Measurements from ENCODE around the gene FAM193B. TPM values are rescaled to one million over a fixed set of nuclear protein-coding genes. Genes with fewer than 3 reads are reported as not detected.
A peak's percentile ranks its signal among the peaks of the same experiment; 100 is the strongest.

FAM193B gene
- total RNA-seq, result 10 to 100 TPM; 70.7 to 75.4 TPM

DNA sequence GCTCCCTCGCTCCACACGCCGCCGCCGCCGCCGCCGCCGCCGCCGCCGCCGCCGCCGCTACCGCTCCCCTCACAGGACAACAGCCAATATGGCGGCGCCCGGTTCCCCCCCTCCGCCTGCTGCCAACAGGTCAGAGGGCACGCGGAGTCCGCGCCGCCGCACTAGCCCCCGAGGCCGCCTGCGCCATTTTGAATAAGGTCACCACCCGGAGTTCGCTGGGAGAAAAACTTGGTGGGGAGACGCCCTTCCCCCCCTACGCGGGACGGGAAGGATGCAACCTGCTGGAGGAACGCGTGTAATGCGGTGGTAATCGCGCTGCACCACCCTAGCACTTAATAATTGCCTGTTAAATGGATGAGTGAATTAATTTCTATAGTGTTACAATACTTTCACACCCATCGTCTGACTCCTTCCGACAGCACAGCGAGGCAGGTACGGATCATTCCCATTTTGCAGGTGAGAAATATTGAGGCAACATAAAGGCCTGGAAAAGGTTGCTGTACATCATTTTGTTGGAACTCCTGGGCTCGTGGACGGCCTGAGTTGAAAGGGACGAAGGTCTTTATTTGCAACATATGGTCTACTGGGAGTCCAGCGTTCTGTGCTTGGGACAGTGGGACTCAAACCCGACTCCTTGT is at the start of gene FAM193B:
Gene FAM193B (minus strand): TSS at position 90 of the 638 bp plus-strand sequence. CDS start 105 bp downstream, outside the sequence.
- ChIA-PET CTCF (no interaction called here), POLR2A (no interaction called here)
- Mint-ChIP-seq H3K4me3 (peak within 1 kb of the TSS; percentile 85), H3K36me3 (peaks cover 8% of the 10 kb centered on the region), H3K4me1 (ENCODE audit: low read depth) (peaks cover 35% of the 10 kb centered on the region), H3K9me3 (no peaks in the 10 kb centered on the region), H3K27me3 (no peaks in the 10 kb centered on the region), H3K27ac (peak within 1 kb of the TSS; percentile 51)
- intact Hi-C loops (cut with micrococcal nuclease), result loop anchor here (1.0 to 5.0 kb wide), 2 partner anchors 37 to 38 kb away; partner anchors contain the start of genes DDX41 and TMED9
- DNase-seq, result peak; percentile 98

DNA sequence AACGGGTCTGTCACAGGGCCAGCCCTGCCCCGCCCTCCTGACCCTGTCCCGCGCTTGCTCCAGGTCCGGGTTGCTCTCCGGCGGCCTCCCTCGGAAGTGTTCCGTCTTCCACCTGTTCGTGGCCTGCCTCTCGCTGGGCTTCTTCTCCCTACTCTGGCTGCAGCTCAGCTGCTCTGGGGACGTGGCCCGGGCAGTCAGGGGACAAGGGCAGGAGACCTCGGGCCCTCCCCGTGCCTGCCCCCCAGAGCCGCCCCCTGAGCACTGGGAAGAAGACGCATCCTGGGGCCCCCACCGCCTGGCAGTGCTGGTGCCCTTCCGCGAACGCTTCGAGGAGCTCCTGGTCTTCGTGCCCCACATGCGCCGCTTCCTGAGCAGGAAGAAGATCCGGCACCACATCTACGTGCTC is 49.8 kb upstream of the FAM193B start:
- Mint-ChIP-seq H3K9me3 (no peaks in the 10 kb centered on the region), H3K36me3 (no peaks in the 10 kb centered on the region), H3K27ac (no peak overlapping the region), H3K4me1 (ENCODE audit: low read depth) (peaks cover 20% of the 10 kb centered on the region), H3K27me3 (no peaks in the 10 kb centered on the region), H3K4me3 (no peak overlapping the region)
- ChIA-PET POLR2A (no interaction called here), CTCF (no interaction called here)
- intact Hi-C loops (cut with micrococcal nuclease), result no loop called here
- no peak for DNase-seq

DNA sequence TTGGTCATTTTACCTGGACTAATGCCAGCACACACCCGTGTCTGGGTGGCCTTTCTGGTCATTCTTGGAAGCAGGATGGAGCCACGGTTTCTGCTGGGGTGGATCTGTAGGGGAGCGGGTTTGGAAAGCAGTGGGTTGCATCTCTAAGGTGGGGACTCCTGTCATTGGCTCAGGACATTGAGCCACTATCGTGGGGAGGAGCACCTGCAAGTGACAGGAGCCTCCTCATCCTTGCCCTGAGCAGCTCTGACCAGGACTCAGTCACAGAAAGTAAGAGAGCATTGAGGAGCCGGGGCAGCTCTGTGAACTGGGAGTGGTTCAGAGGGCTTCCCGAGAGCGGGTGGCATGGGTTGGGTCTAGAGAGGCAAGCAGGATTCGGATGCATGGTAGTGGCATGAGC is 49.3 kb upstream of the FAM193B start:
- ChIA-PET POLR2A (interaction anchor here (1.0 kb wide), 1 partner anchor 11 kb away, joined by 7 read pairs; the partner anchor contains the start of gene TMED9), CTCF (no interaction called here)
- H3K36me3 Mint-ChIP-seq, result no peaks in the 10 kb centered on the region
- intact Hi-C loops (cut with micrococcal nuclease), result no loop called here
- H3K9me3 Mint-ChIP-seq, result no peaks in the 10 kb centered on the region
- no peak for DNase-seq
- peaks cover 24% of the 10 kb centered on the region for H3K4me1 Mint-ChIP-seq (ENCODE audit: low read depth)
- no peaks in the 10 kb centered on the region for H3K27me3 Mint-ChIP-seq
- H3K27ac Mint-ChIP-seq, result no peak overlapping the region
- no peak overlapping the region for H3K4me3 Mint-ChIP-seq

DNA sequence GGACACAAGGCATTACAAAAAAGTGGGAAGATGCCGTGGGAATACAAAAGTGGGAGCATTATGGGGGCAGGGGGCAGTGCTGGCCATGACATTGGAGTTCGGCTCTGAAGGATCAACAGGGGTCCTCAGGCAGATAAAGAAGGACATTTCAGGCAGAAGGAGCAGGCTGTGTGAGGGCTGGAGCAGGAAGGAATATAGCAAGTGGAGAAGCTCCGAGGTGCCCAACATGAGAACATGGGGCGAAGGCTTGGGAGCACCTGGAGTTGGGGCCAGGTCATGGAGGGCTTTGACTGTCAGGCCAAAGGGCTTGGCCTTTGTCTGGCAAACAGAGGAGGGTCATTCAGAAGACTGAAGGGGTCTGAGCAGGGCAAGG is 48.1 kb upstream of the FAM193B start:
- intact Hi-C loops (cut with micrococcal nuclease), result no loop called here
- Mint-ChIP-seq H3K36me3 (peaks cover 3% of the 10 kb centered on the region), H3K9me3 (no peaks in the 10 kb centered on the region), H3K27ac (no peak overlapping the region), H3K4me1 (ENCODE audit: low read depth) (peaks cover 31% of the 10 kb centered on the region), H3K4me3 (no peak overlapping the region), H3K27me3 (no peaks in the 10 kb centered on the region)
- ChIA-PET CTCF (no interaction called here), POLR2A (no interaction called here)
- no peak for DNase-seq

DNA sequence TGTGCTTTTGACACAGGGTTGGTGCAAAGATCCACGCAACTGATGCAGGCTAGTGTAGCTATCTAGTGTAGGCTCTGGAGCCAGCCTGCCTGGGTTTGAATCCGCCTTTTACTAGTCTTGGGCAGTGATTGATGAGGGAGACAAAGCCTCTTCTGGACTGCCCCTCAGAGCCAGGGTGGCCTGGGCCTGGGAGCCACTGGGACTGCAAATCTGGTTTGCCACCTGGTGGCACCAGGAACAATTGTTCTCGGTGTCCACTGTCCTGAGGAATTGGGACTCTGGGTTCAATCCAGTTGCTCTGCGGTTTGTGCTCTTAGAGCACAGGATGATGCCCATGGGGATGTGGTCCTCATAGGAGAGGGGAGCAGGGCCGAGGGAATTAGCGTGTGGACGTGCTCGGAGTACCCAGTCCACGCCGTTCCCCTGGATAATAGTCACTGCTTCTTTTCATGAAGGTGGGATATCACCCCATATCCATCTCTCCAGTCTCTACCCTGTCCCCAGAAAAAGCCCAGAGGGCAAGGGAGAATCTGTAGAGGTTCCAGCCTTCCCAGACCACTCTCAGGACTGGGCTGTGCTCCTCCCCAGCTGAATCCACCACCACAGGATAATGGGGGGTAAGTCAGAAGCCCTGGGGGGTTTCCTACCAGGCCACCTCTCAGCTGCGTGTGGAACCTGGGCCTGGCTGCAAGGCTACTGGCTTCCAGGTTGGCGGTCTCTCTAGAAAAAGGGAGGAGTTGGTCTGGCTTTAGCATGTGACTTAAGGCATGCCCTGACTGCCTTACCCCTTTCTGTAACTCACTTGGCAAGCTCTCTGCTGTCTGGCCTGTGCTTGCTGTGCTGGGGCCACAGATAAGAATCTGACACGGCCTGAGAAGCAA is 47.5 kb upstream of the FAM193B start:
- peaks cover 26% of the 10 kb centered on the region for H3K4me1 Mint-ChIP-seq (ENCODE audit: low read depth)
- no peak for DNase-seq
- CTCF ChIA-PET, result no interaction called here
- intact Hi-C loops (cut with micrococcal nuclease), result no loop called here
- H3K4me3 Mint-ChIP-seq, result peak overlapping the region; percentile 84
- H3K36me3 Mint-ChIP-seq, result peaks cover 4% of the 10 kb centered on the region
- H3K27me3 Mint-ChIP-seq, result no peaks in the 10 kb centered on the region
- no peaks in the 10 kb centered on the region for H3K9me3 Mint-ChIP-seq
- H3K27ac Mint-ChIP-seq, result no peak overlapping the region
- POLR2A ChIA-PET, result no interaction called here

DNA sequence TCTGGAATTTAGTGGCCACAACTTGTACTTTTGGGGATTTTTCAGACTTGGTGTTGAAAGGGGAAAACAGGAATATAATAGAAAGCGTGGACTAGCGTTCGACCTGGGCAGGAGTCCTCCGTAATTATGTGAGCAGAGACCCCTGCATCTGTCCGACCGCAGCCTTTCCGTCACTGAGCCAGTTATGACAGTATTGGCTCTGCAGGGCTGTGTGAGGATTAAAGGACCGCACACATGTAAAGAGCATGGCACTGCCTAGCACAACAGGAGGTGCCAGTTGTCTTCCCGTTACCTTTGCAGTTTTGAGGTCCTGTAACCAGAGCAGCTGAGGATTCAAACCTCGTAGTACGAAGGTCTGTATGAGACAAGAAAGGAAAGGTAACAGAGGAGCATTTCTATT is 46.8 kb upstream of the FAM193B start:
- peak overlapping the region; percentile 84 for H3K4me3 Mint-ChIP-seq
- intact Hi-C loops (cut with micrococcal nuclease), result no loop called here
- H3K27ac Mint-ChIP-seq, result peak overlapping the region; percentile 79
- peaks cover 27% of the 10 kb centered on the region for H3K4me1 Mint-ChIP-seq (ENCODE audit: low read depth)
- no peaks in the 10 kb centered on the region for H3K27me3 Mint-ChIP-seq
- DNase-seq, result no peak
- ChIA-PET CTCF (no interaction called here), POLR2A (no interaction called here)
- H3K36me3 Mint-ChIP-seq, result peaks cover 10% of the 10 kb centered on the region
- H3K9me3 Mint-ChIP-seq, result no peaks in the 10 kb centered on the region

DNA sequence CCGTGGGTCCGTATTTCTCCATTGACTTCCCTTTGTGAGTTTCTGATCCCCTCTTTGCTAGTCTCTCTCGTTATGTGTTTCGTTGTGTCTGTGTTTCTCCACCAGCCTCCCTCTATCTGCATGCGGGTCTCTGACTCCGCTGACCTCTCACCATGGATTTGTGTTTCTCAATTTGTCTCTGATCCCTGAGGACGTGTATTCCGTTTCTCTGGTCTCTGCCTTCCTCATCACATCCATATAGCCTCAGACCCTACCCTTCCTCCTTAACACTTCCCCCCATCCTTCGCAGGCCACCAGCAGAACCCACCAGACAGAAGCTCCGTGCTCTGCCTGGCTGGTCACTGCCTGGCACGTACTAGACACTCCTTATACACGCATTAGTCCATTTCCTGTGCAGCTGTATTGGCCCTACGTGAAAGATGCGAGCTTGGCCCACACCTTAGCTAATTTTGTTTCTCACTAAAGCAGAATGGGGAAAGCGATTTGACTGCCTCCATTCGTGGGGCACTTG is 46.2 kb upstream of the FAM193B start:
- ChIA-PET CTCF (no interaction called here), POLR2A (interaction anchor here (1.2 kb wide), 1 partner anchor 8 kb away, joined by 4 read pairs; no protein-coding TSS in a partner anchor)
- H3K27ac Mint-ChIP-seq, result peak overlapping the region; percentile 79
- peak; percentile 30 for DNase-seq
- no peaks in the 10 kb centered on the region for H3K27me3 Mint-ChIP-seq
- peak overlapping the region; percentile 84 for H3K4me3 Mint-ChIP-seq
- H3K9me3 Mint-ChIP-seq, result no peaks in the 10 kb centered on the region
- intact Hi-C loops (cut with micrococcal nuclease), result loop anchor here (1.0 kb wide), 1 partner anchor 8 kb away; the partner anchor contains the start of gene TMED9
- peaks cover 16% of the 10 kb centered on the region for H3K36me3 Mint-ChIP-seq
- peaks cover 27% of the 10 kb centered on the region for H3K4me1 Mint-ChIP-seq (ENCODE audit: low read depth)

DNA sequence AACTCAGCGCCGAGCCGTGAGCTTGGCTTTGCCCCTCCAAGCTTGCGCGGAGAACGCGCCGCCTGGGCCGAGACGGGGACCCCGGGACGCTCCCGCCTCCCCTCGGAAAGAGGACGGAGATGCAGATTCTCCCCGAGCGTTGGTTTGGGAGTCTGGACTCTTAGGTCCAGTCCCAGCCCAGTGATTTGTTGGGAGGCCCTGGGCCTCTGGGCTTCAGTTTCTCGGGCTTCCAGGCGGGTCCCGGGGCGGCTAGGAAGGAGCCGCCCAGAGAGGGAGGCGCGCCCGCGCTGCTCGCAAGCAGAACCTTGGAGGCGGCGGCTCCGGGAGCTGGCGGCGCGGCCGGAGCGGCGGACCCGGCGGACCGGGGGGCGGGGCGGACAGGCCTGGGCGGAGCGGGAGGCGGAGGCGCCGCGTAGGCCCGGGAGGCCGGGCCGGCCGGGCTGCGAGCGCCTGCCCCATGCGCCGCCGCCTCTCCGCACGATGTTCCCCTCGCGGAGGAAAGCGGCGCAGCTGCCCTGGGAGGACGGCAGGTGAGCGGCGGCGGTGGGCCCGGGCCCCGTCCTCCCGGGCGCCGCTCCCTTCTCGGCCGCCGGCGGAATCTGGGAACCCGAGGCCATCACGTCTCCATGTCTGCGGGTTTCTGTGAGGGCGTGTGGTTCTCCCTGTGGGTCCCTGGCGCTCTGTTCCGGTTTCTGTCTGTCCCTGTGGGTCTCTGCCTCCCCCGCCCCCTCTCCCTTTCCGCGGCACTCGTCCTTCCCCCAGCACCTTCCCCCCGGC is 45.6 kb upstream of the FAM193B start, which contains the start of gene B4GALT7:
Gene B4GALT7 (plus strand): TSS at position 402 of the 777 bp plus-strand sequence. CDS start 79 bp downstream, at position 481.
- intact Hi-C loops (cut with micrococcal nuclease), result loop anchor here (1.0 to 10.0 kb wide), 2 partner anchors 8 to 85 kb away; partner anchors contain the start of genes DDX41 and TMED9
- Mint-ChIP-seq H3K27ac (peak within 1 kb of the TSS; percentile 79), H3K36me3 (peaks cover 20% of the 10 kb centered on the region), H3K4me3 (peak within 1 kb of the TSS; percentile 84), H3K4me1 (ENCODE audit: low read depth) (peaks cover 27% of the 10 kb centered on the region), H3K27me3 (no peaks in the 10 kb centered on the region), H3K9me3 (no peaks in the 10 kb centered on the region)
- peak; percentile 87 for DNase-seq
- POLR2A ChIA-PET, result interaction anchor here (0.7 to 1.2 kb wide), 3 partner anchors 9 to 248 kb away, joined by 3 to 4 read pairs (median 3); partner anchors contain the start of gene LMAN2
- CTCF ChIA-PET, result interaction anchor here (0.7 kb wide), 1 partner anchor 229 kb away, joined by 4 read pairs; no protein-coding TSS in a partner anchor

DNA sequence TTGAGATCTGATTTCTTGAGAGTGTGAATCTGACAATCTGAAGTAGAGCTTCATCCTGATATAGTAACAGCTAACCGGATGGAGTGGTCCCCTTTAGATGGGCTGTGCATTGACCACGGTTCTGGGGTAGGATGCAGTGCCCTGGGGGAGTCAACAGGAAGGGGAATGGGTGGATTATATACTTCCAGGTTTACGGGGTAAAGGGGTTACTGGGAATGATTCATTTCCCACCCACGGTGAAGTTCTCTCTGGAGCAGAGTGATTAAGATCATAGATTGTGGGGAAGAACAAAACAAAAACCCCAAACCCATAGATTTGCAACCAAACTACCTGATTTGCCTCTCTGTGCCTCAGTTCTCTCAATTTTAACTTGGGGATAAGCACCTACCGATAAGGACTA is 44.1 kb upstream of the FAM193B start:
- Mint-ChIP-seq H3K4me1 (ENCODE audit: low read depth) (peaks cover 33% of the 10 kb centered on the region), H3K36me3 (peaks cover 33% of the 10 kb centered on the region), H3K9me3 (no peaks in the 10 kb centered on the region), H3K4me3 (peak overlapping the region; percentile 52), H3K27ac (peak overlapping the region; percentile 57), H3K27me3 (no peaks in the 10 kb centered on the region)
- ChIA-PET POLR2A (no interaction called here), CTCF (interaction anchor here (1.1 kb wide), 1 partner anchor 9 kb away, joined by 3 read pairs; no protein-coding TSS in a partner anchor)
- DNase-seq, result no peak
- intact Hi-C loops (cut with micrococcal nuclease), result loop anchor here (10.0 kb wide), 1 partner anchor 84 kb away; the partner anchor contains the start of gene DDX41

DNA sequence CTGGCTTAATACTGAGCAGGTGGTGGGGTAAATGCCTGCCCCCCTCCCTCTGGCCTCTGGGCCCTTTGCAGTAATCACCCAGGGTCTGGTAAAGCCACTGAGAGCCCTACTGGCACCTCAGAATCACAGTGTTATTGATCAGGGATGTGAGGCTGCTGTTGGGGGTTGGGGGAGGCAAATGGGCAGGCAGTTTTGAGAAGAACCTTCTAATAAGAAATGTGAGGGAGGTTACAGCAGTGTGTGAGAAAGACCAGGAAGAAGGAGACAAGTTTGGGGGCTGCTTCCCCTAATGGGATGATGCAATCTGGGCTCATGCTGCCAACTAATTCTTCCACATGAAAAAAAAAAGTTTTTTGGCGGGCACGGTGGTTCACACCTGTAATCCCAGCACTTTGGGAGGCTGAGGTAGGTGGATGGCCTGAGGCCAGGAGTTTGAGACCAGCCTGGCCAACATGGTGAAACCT is 42.4 kb upstream of the FAM193B start:
- intact Hi-C loops (cut with micrococcal nuclease), result loop anchor here (10.0 kb wide), 1 partner anchor 82 kb away; the partner anchor contains the start of gene DDX41
- POLR2A ChIA-PET, result no interaction called here
- no peaks in the 10 kb centered on the region for H3K27me3 Mint-ChIP-seq
- peaks cover 44% of the 10 kb centered on the region for H3K36me3 Mint-ChIP-seq
- H3K9me3 Mint-ChIP-seq, result no peaks in the 10 kb centered on the region
- CTCF ChIA-PET, result interaction anchor here (0.8 kb wide), 1 partner anchor 10 kb away, joined by 3 read pairs; no protein-coding TSS in a partner anchor
- no peak overlapping the region for H3K27ac Mint-ChIP-seq
- H3K4me3 Mint-ChIP-seq, result no peak overlapping the region
- DNase-seq, result no peak
- H3K4me1 Mint-ChIP-seq (ENCODE audit: low read depth), result peaks cover 43% of the 10 kb centered on the region

DNA sequence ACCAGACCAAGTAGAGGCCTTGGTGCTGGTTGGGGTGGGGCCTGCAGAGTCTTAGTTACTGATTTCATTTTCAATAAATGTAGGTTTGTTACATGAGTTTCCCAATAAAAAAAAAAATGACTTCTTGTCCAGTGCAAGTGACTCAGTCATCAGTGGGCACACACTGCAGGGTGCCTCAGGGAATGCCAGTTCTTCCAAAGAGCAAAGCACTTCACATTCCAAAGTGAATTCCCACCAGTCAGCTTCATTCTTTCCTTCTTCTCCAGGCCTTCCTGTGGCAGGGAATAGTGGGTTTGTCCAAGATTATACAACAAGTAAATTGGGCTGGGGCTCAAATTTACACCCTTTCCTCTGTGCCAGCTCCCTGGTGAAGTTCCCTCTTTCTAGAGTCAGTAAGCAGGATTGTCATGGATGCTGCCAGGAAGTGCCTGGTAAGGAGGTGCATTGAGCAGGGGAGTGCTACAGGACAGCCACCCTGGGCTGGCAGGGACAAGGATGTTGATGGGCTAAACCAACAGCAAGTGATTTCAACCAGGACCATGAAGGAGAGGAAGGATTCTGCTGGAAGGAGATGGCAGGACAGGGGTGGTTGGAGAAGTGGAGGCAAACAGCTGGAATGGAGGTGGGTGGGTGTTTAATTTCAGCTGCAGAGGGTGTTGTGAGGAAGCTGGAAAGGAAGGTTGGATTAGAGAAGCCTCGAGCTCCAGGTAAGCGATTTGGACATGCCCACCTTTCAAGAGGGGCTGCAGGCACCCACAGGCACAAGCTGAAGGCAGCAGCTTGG is 41.8 kb upstream of the FAM193B start:
- Mint-ChIP-seq H3K36me3 (peaks cover 44% of the 10 kb centered on the region), H3K4me3 (no peak overlapping the region), H3K27ac (no peak overlapping the region), H3K9me3 (no peaks in the 10 kb centered on the region), H3K4me1 (ENCODE audit: low read depth) (peaks cover 43% of the 10 kb centered on the region), H3K27me3 (no peaks in the 10 kb centered on the region)
- ChIA-PET POLR2A (no interaction called here), CTCF (interaction anchor here (0.8 kb wide), 1 partner anchor 11 kb away, joined by 3 read pairs; no protein-coding TSS in a partner anchor)
- intact Hi-C loops (cut with micrococcal nuclease), result loop anchor here (10.0 kb wide), 1 partner anchor 81 kb away; the partner anchor contains the start of gene DDX41
- no peak for DNase-seq

Data from activated CD4-positive, alpha-beta memory T cell treated with anti-CD3 and anti-CD28 coated beads for 36 hours (primary cell).